ENCODE data around the gene LSM2. TPM values are rescaled to one million over a fixed set of nuclear protein-coding genes. Genes with fewer than 3 reads are reported as not detected.

The LSM2 gene
- total and polyA plus RNA-seq, 2 experiments from 2014 or later = 51.9 to 57.9 TPM

DNA sequence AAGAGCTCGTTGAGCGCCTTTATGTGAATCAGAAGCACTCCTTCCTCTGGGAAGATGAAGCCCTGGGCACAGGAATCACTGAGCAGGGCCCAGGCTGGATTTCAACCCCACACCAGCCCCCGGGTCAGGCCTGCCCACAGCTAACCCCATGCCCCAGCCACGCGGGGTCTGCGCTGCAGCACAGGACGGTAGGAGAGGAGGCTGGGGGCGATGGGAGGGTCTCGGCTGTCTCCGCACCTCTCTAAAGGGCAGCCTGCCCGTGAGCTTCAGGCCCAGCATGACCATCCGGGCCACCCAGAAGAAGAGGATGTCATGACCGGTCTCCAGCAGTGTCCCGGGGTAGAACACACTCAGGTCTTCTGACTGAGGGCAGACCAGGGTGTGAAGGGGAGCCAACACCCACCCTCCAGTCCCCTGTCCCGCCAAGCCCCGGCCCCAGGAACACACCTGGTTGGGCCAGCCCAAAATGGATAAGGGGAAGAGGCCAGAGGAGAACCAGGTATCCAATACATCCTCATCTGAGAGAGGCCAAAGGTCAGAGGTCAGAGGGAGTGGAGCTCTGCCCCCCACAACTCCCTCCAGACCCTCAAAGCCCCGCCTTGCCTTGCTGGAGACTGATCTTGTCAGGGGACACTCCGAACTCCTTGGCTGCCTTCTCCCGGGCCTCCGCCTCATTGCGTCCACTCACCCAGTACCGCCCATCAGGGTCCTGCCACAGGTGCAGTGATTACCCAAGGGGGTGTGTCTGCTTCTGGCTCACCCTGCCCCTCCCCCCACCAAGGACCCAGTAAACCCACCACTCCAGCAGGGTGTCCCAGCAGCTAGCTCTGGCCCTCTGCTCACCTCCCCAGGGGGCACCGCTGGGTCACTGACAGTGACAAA is 25.3 kb downstream of the LSM2 start:
- H3K27me3 ChIP-seq = no peaks in the 10 kb centered on the region
- H3K4me1 ChIP-seq (ENCODE audit: insufficient read depth) = peaks cover 19% of the 10 kb centered on the region
- no peak overlapping the region for H2AFZ ChIP-seq
- no peak for TF ChIP-seq CTCF (IDR thresholded peaks at IDR 0.05; ENCODE audit: poor library complexity)
- no peak for TF ChIP-seq EZH2phosphoT487 (IDR thresholded peaks at IDR 0.05; ENCODE audit: low read depth, severe bottlenecking, unreplicated experiment)
- TF ChIP-seq EZH2 (IDR thresholded peaks at IDR 0.05; ENCODE audit: borderline replicate concordance) = no peak
- no peaks in the 10 kb centered on the region for H3K79me2 ChIP-seq
- H3K4me2 ChIP-seq = no peak overlapping the region
- H3K36me3 ChIP-seq (replicated peaks; ENCODE audit: insufficient read depth, low read depth) = no peaks in the 10 kb centered on the region
- H3K9me3 ChIP-seq (ENCODE audit: low read depth) = no peaks in the 10 kb centered on the region
- H3K27ac ChIP-seq = no peak overlapping the region
- no peak overlapping the region for H3K4me3 ChIP-seq
- DNase-seq (ENCODE audit: low spot score) = no peak
- H4K20me1 ChIP-seq (ENCODE audit: insufficient read depth, poor library complexity, severe bottlenecking) = no peaks in the 10 kb centered on the region
- 97% methylated on average over 20 of the region's 23 CpGs for WGBS (ENCODE audit: low lambda C conversion rate, missing lambda C conversion rate)
- no peaks in the 10 kb centered on the region for H3K9me2 ChIP-seq (replicated peaks; ENCODE audit: insufficient read depth)

DNA sequence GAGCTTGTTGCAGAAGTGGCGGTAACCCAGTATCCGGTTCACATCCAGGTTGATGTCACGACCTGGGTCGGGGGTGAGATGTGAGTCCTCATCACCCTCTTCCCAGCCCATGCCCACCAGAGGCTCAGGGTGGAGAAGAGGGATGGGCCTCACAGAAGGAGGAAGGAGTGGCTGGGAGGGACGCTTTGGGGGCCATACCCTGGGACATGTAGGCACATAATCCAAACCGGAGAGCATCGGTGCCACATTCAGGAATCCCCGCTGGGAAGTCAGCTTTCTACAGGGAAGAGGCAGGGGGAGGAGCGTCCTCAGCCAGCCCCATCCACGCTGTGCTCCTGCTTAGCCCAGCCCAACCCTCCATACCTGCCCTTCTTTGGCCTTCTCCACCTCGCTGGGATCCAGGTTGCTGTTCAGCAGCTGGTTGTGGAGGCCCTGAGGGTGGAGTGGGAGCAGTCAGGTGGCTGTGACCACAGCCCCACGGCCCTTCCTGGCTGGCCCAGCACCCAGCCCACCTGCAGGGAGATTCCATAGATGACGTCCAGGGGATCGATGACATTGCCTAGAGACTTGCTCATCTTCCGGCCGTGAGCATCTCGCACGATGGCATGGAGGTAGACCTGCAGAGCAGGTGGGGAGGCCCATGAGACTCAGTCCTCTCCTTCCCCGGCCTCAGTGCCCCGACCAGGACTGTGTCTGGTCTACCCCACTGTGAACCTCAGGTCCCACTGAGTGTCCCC is 26.1 kb downstream of the LSM2 start:
- H4K20me1 ChIP-seq (ENCODE audit: insufficient read depth, poor library complexity, severe bottlenecking) = no peaks in the 10 kb centered on the region
- no peaks in the 10 kb centered on the region for H3K27me3 ChIP-seq
- WGBS (ENCODE audit: low lambda C conversion rate, missing lambda C conversion rate) = 95% methylated on average over 20 of the region's 20 CpGs
- H3K4me2 ChIP-seq = no peak overlapping the region
- H2AFZ ChIP-seq = no peak overlapping the region
- no peak for TF ChIP-seq EZH2phosphoT487 (IDR thresholded peaks at IDR 0.05; ENCODE audit: low read depth, severe bottlenecking, unreplicated experiment)
- TF ChIP-seq CTCF (IDR thresholded peaks at IDR 0.05; ENCODE audit: poor library complexity) = no peak
- TF ChIP-seq EZH2 (IDR thresholded peaks at IDR 0.05; ENCODE audit: borderline replicate concordance) = no peak
- H3K36me3 ChIP-seq (replicated peaks; ENCODE audit: insufficient read depth, low read depth) = no peaks in the 10 kb centered on the region
- H3K4me3 ChIP-seq = no peak overlapping the region
- no peak for DNase-seq (ENCODE audit: low spot score)
- H3K9me3 ChIP-seq (ENCODE audit: low read depth) = no peaks in the 10 kb centered on the region
- H3K4me1 ChIP-seq (ENCODE audit: insufficient read depth) = peaks cover 24% of the 10 kb centered on the region
- no peaks in the 10 kb centered on the region for H3K9me2 ChIP-seq (replicated peaks; ENCODE audit: insufficient read depth)
- H3K27ac ChIP-seq = no peak overlapping the region
- no peaks in the 10 kb centered on the region for H3K79me2 ChIP-seq

DNA sequence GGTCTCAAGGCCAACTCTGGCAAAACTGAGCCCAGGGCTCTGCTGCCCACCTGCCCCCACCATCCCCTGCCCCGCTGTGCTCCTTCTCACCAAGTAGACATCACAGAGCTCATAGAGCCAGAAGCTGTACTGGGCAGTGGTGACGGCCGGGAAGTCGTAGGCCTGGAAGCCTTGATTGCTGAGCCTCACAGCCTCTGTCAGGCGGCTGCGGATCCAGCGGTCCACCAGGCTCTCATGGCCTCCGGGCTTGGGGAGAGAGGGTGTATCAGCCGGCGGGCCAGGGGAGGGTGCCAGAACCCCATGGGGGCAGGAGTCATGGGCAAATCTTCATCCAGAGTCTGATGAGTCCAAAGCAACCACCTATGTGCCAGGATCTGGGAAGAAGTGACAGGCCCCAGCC is 26.9 kb downstream of the LSM2 start:
- Histone ChIP-seq H3K4me3 (no peak overlapping the region), H2AFZ (no peak overlapping the region), H4K20me1 (ENCODE audit: insufficient read depth, poor library complexity, severe bottlenecking) (no peaks in the 10 kb centered on the region), H3K36me3 (replicated peaks; ENCODE audit: insufficient read depth, low read depth) (no peaks in the 10 kb centered on the region), H3K9me2 (replicated peaks; ENCODE audit: insufficient read depth) (no peaks in the 10 kb centered on the region), H3K9me3 (ENCODE audit: low read depth) (no peaks in the 10 kb centered on the region), H3K27me3 (no peaks in the 10 kb centered on the region), H3K79me2 (no peaks in the 10 kb centered on the region), H3K4me1 (ENCODE audit: insufficient read depth) (peaks cover 27% of the 10 kb centered on the region), H3K4me2 (no peak overlapping the region), H3K27ac (no peak overlapping the region)
- WGBS (ENCODE audit: low lambda C conversion rate, missing lambda C conversion rate) = 96% methylated on average over 10 of the region's 10 CpGs
- DNase-seq (ENCODE audit: low spot score) = no peak
- TF ChIP-seq EZH2 (IDR thresholded peaks at IDR 0.05; ENCODE audit: borderline replicate concordance) (no peak), CTCF (IDR thresholded peaks at IDR 0.05; ENCODE audit: poor library complexity) (no peak), EZH2phosphoT487 (IDR thresholded peaks at IDR 0.05; ENCODE audit: low read depth, severe bottlenecking, unreplicated experiment) (no peak)

All from hepatocyte (in vitro differentiated cells).